B cell (primary cell): Measurements from ENCODE around the gene AGXT. TPM values are rescaled to one million over a fixed set of nuclear protein-coding genes. Genes with fewer than 3 reads are reported as not detected.

Experiments
- ATAC-seq: fragments of 200-7000 bp; cut with Tn5 transposase; one replicate; pipeline ENCODE4 v1.10.0; 2021; ENCODE audit warnings: low read depth, mild to moderate bottlenecking, moderate number of reproducible peaks, moderate library complexity
- CTCF ChIA-PET: fragments of 350-600 bp; sonication (Branson Sonifier 250); formaldehyde crosslinking; loops from one replicate; lab custom pipeline; 2021; ENCODE audit warnings: antibody characterized with exemption, inconsistent platforms; lab: Charles Lee
- POLR2A ChIA-PET: fragments of 350-600 bp; sonication (Branson Sonifier 250); formaldehyde crosslinking; loops from one replicate; lab custom pipeline; 2021; ENCODE audit warnings: antibody characterized with exemption; lab: Charles Lee
- DNase-seq: peaks from one replicate; pipeline ENCODE4 v3.0.0; 2013
- H2AFZ ChIP-seq: 2 replicates; pipeline ENCODE4 v1.6.1; 2012; ENCODE audit warnings: mild to moderate bottlenecking, low read depth, low read length; ENCODE audit not compliant: insufficient read depth, poor library complexity, severe bottlenecking
- H3K27ac ChIP-seq, 2 donors: 1 replicate in 1 of 2; 2 replicates in 1 of 2; pipeline ENCODE4 v1.5.1; 2012 to 2013; ENCODE audit warnings: low read length in 2 of 2, mild to moderate bottlenecking in 2 of 2, moderate library complexity in 1 of 2
- H3K27me3 ChIP-seq, 4 experiments: fragments of 200-600 bp in 1 of 4; sonication (generic) in 1 of 4; replicated peaks in 1 of 4; 1 replicate in 2 of 4; 2 replicates in 2 of 4; pipeline versions ENCODE4 v1.6.1 to v1.7.0; 2013 to 2016; ENCODE audit warnings: low read length in 3 of 4, mild to moderate bottlenecking in 2 of 4, mixed read lengths in 1 of 4, moderate library complexity in 1 of 4; ENCODE audit not compliant: insufficient read depth in 4 of 4, control insufficient read depth in 3 of 4; ENCODE audit errors: control extremely low read depth in 1 of 4
- H3K36me3 ChIP-seq, 2 experiments: replicated peaks in 1 of 2; 1 replicate in 1 of 2; 2 replicates in 1 of 2; pipeline versions ENCODE4 v1.6.1 to v1.7.1; 2013; ENCODE audit warnings: low read length in 1 of 2; ENCODE audit not compliant: insufficient read depth in 2 of 2, control insufficient read depth in 1 of 2; ENCODE audit errors: control extremely low read depth in 1 of 2, extremely low read depth in 1 of 2
- H3K4me1 ChIP-seq, 2 donors: fragments of 200-600 bp in 1 of 2; sonication (generic) in 1 of 2; 1 replicate in 1 of 2; 2 replicates in 1 of 2; pipeline versions ENCODE4 v1.5.1 to v1.6.1; 2013 to 2017; ENCODE audit warnings: low read length in 2 of 2; ENCODE audit not compliant: control insufficient read depth in 2 of 2, insufficient read depth in 2 of 2
- H3K4me2 ChIP-seq: replicated peaks from 2 replicates; pipeline ENCODE3; 2012; ENCODE audit warnings: mild to moderate bottlenecking, low read depth, low read length; ENCODE audit not compliant: poor library complexity, severe bottlenecking
- H3K4me3 ChIP-seq, 5 experiments: fragments of 200-600 bp in 1 of 5; sonication (generic) in 1 of 5; 1 replicate in 3 of 5; 2 replicates in 2 of 5; pipeline versions ENCODE4 v1.5.1 to v1.7.0; 2011 to 2016; ENCODE audit warnings: low read length in 4 of 5, mild to moderate bottlenecking in 4 of 5, low read depth in 2 of 5, control low read depth in 1 of 5, moderate library complexity in 1 of 5; ENCODE audit not compliant: insufficient read depth in 1 of 5; ENCODE audit errors: control extremely low read depth in 1 of 5, extremely low read depth in 1 of 5
- H3K79me2 ChIP-seq: fragments of 200-600 bp; sonication (generic); one replicate; pipeline ENCODE4 v1.6.0; 2016; ENCODE audit warnings: low read length; ENCODE audit not compliant: control insufficient read depth, insufficient read depth
- H3K9ac ChIP-seq: fragments of 200-600 bp; sonication (generic); 2 replicates; pipeline ENCODE4 v1.6.1; 2017; ENCODE audit warnings: mild to moderate bottlenecking, low read length, moderate library complexity
- H3K9me3 ChIP-seq, 3 donors: one replicate each; pipeline versions ENCODE4 v1.6.1 to v1.7.1; 2013; ENCODE audit warnings: low read length in 2 of 3; ENCODE audit not compliant: control insufficient read depth in 2 of 3, insufficient read depth in 1 of 3; ENCODE audit errors: control extremely low read depth in 1 of 3
- H4K20me1 ChIP-seq: 2 replicates; pipeline ENCODE4 v1.6.0; 2012; ENCODE audit warnings: mild to moderate bottlenecking, low read length; ENCODE audit not compliant: insufficient read depth, control insufficient read depth, poor library complexity, severe bottlenecking
- H3K27ac Mint-ChIP-seq: one replicate; pipeline ENCODE4 v1.8.0; 2021; ENCODE audit warnings: mixed read lengths
- H3K27me3 Mint-ChIP-seq: one replicate; pipeline ENCODE4 v1.8.0; 2021; ENCODE audit warnings: mixed read lengths
- H3K4me1 Mint-ChIP-seq: one replicate; pipeline ENCODE4 v1.8.0; 2021; ENCODE audit warnings: mixed read lengths
- H3K4me3 Mint-ChIP-seq: one replicate; pipeline ENCODE4 v1.8.0; 2021; ENCODE audit warnings: mixed read lengths
- H3K9me3 Mint-ChIP-seq: one replicate; pipeline ENCODE4 v1.8.0; 2022; ENCODE audit warnings: mixed read lengths; ENCODE audit not compliant: insufficient read depth
- EZH2 ChIP-seq: IDR thresholded peaks from 2 replicates; pipeline ENCODE4 v1.6.1; 2012; ENCODE audit warnings: borderline replicate concordance, low read depth, mild to moderate bottlenecking, moderate library complexity, low read length; ENCODE audit not compliant: insufficient read depth, poor library complexity, severe bottlenecking
- WGBS: methylation state at CpG from one replicate; pipeline ENCODE4 v1.1.5; 2013; ENCODE audit warnings: missing lambda C conversion rate; ENCODE audit not compliant: insufficient coverage; 5-methylcytosine and 5-hydroxymethylcytosine counted together
- intact Hi-C: fragments of 100-400 bp; cut with micrococcal nuclease; formaldehyde crosslinking; loops from one replicate; pipeline ENCODE4 v1.10.0; 2022
- polyA plus RNA-seq: library from polyadenylated mRNA; depleted of rRNA; stranded (reverse); fragments of >200 nt; gene quantifications from 2 replicates; pipeline ENCODE4 v1.2.3, GENCODE V29; 2012
- total RNA-seq, 2 donors: library from RNA; stranded (reverse); fragments of 120-200 nt in 1 of 2; gene quantifications; 1 replicate in 1 of 2; 2 replicates in 1 of 2; pipeline versions ENCODE4 v1.2.3 to v1.2.4, GENCODE V29; 2013 to 2022
- TF ChIP-seq, protein P1 (sequence below): fragments of 200-600 bp; IDR thresholded peaks from one replicate; pipeline ENCODE4 v1.8.0; 2022; ENCODE audit warnings: antibody characterized with exemption, mild to moderate bottlenecking

AGXT gene
- total and polyA plus RNA-seq, 2 donors (not counting 1 experiment from before 2014, with no cell fraction given) = not detected

DNA sequence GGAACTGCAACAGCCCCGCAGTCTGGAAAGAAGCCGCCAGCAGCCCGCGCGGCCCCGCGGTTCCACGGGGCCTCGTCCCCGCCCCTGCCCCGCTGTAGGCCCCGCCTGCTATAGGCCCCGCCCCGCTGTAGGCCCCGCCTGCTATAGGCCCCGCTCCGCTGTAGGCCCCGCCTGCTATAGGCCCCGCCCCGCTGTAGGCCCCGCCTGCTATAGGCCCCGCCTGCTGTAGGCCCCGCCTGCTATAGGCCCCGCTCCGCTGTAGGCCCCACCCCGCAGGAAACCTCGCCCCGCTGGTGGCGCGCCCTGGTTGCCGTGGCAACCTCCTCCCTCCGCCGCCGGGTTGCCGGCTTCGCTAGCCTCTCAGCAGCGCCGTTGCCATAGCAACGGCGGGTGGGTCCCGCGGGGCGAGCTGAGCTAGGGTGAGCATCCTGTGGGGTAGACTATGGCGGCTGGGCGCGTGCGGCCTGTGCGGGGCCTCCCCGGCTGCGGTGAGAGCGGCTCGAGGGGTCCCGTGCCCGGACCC, 36.4 kb upstream of the AGXT start:
- ChIA-PET CTCF (interaction anchor here (1.3 kb wide), 1 partner anchor 19 kb away, joined by 4 read pairs; no protein-coding TSS in a partner anchor), POLR2A (no interaction called here)
- H4K20me1 ChIP-seq = no peaks in the 10 kb centered on the region
- peak overlapping the region; percentile 51 for H3K9ac ChIP-seq
- H3K9me3 ChIP-seq = peaks cover 0 to 22% (median 0%) of the 10 kb centered on the region in 3 donors
- DNase-seq = peak; percentile 98
- H3K27ac Mint-ChIP-seq = no peak overlapping the region
- H3K4me3 Mint-ChIP-seq = peak overlapping the region; percentile 73
- H2AFZ ChIP-seq = peak overlapping the region; percentile 74
- peak; percentile 92 for ATAC-seq
- 3% methylated on average over 53 of the region's 54 CpGs for WGBS
- H3K36me3 ChIP-seq = no peaks in the 10 kb centered on the region
- H3K79me2 ChIP-seq = no peaks in the 10 kb centered on the region
- peaks cover 6% of the 10 kb centered on the region for H3K4me1 Mint-ChIP-seq
- intact Hi-C loops = loop anchor here (2.0 to 5.0 kb wide), 3 partner anchors 397 to 870 kb away; partner anchors contain the start of genes FARP2, GPC1 and ING5
- H3K4me1 ChIP-seq = peaks cover 6 to 12% of the 10 kb centered on the region in 2 donors
- no peak for TF ChIP-seq EZH2
- TF ChIP-seq, protein P1, sequence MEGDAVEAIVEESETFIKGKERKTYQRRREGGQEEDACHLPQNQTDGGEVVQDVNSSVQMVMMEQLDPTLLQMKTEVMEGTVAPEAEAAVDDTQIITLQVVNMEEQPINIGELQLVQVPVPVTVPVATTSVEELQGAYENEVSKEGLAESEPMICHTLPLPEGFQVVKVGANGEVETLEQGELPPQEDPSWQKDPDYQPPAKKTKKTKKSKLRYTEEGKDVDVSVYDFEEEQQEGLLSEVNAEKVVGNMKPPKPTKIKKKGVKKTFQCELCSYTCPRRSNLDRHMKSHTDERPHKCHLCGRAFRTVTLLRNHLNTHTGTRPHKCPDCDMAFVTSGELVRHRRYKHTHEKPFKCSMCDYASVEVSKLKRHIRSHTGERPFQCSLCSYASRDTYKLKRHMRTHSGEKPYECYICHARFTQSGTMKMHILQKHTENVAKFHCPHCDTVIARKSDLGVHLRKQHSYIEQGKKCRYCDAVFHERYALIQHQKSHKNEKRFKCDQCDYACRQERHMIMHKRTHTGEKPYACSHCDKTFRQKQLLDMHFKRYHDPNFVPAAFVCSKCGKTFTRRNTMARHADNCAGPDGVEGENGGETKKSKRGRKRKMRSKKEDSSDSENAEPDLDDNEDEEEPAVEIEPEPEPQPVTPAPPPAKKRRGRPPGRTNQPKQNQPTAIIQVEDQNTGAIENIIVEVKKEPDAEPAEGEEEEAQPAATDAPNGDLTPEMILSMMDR = no peak
- H3K9me3 Mint-ChIP-seq = no peaks in the 10 kb centered on the region
- H3K27ac ChIP-seq = no peak overlapping the region
- peak overlapping the region; percentile 86 for H3K4me2 ChIP-seq
- H3K4me3 ChIP-seq = peak overlapping the region in 3 of 5 experiments; percentile 39 to 56 (median 41)
- H3K27me3 ChIP-seq = peaks cover 0 to 36% (median 20%) of the 10 kb centered on the region in 4 experiments
- peaks cover 29% of the 10 kb centered on the region for H3K27me3 Mint-ChIP-seq

DNA sequence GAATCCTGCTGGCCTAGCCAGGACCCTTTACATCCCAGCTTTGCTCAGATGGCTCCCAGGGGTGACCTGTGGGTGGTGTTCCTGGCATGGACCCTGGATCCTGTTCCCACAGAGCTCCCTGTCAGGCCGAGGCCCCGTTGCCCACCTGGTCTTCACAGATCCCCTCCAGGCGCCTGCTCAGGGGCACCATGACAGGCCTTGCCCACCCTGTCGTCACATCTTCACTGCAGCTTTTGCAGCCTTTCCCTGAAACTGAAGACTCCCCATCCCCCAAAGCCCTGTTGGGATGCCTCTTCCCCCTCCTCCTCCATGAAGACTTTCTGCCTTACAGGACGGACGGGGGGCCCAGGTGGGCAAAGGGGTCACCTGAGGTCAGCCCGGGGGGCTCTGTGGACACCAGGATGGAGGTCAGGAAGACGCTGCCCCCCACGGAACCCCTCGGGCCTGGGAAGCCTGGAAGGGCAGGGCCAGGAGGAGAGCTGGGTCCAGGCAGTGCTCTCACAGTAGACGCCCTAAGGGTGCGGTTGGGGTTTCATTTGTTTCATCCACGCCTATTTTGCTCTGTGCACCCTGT, 35.6 kb upstream of the AGXT start:
- DNase-seq = no peak
- peaks cover 0 to 38% (median 15%) of the 10 kb centered on the region in 4 experiments for H3K27me3 ChIP-seq

More for the DNA sequence above, 35.6 kb upstream of the AGXT start:
- CTCF ChIA-PET = interaction anchor here (1.3 kb wide), 1 partner anchor 18 kb away, joined by 4 read pairs; no protein-coding TSS in a partner anchor
- no peak overlapping the region for H3K4me3 ChIP-seq
- Mint-ChIP-seq H3K27ac (no peak overlapping the region), H3K27me3 (peaks cover 25% of the 10 kb centered on the region), H3K9me3 (no peaks in the 10 kb centered on the region), H3K4me1 (peaks cover 6% of the 10 kb centered on the region), H3K4me3 (no peak overlapping the region)
- TF ChIP-seq, protein P1 = no peak
- no peak for TF ChIP-seq EZH2
- H3K9me3 ChIP-seq = peaks cover 0 to 22% (median 0%) of the 10 kb centered on the region in 3 donors
- peak overlapping the region; percentile 86 for H3K4me2 ChIP-seq
- no peaks in the 10 kb centered on the region for H3K36me3 ChIP-seq
- intact Hi-C loops = loop anchor here (2.0 to 5.0 kb wide), 3 partner anchors 398 to 869 kb away; partner anchors contain the start of genes FARP2, GPC1 and ING5
- no peaks in the 10 kb centered on the region for H4K20me1 ChIP-seq
- no peak overlapping the region for H3K9ac ChIP-seq
- POLR2A ChIA-PET = interaction anchor here (0.6 kb wide), 1 partner anchor 1049 kb away, joined by 3 read pairs; no protein-coding TSS in a partner anchor
- 88% methylated on average over 13 of the region's 13 CpGs for WGBS
- no peaks in the 10 kb centered on the region for H3K79me2 ChIP-seq
- peaks cover 6 to 12% of the 10 kb centered on the region in 2 donors for H3K4me1 ChIP-seq
- H3K27ac ChIP-seq = no peak overlapping the region
- no peak for ATAC-seq
- no peak overlapping the region for H2AFZ ChIP-seq
